ENCODE measurements around the gene MRPL10.

MRPL10 gene

DNA sequence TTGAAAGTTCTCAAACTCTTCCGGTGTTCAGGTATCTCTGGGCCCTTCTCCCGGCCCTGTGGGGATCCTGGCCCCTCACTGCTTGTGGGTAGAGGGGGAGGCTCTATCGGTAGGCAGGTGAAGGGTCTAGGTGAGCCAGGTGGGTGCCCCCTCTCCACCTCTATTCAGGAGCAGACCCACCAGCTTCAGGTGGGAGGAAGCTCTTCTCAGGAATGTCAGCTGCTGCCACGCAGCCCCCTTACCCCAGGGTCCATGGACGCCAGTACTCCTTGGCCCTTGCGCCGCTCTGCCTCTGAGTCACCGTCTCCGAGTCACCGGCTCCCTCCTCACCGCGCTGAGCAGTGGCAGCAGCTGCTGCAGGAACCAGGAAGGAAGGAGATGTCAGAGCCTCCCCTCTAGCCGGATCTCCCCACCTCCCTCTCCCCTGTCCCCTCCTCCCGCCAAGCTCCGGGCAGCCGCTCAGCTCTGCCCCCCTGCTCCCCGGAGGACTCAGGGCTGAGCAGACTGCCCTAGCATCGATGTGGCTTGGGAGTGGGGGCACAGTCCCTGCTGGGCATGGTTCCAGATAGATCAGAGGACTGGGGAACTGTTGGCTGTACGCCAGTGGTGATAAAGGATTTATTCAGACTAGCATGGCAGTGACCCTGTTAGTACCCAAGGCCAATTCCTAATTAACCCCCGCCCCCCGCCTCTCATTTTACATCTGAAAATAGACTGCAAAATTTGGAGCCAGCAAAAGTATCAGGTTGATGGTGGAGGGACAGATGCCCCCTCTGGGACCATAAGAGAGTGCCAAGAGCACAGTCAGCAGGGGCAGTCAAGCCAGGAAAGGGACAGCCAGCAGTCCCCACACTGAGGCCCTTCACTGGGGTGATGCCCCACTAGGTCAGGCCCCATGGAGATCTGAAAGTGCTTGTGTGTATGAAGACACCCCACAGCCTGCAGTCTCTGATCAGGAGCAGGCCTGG is 9.6 kb downstream of the MRPL10 start, which contains the start of gene OSBPL7:
OSBPL7 (minus strand) TSS at position 371 of the 968 bp plus-strand sequence. CDS start 1,516 bp downstream, outside the sequence.
- peaks cover 25% of the 10 kb centered on the region; the same call in 1 of the 2 replicates for H3K36me3 ChIP-seq (ENCODE audit: insufficient read depth, low read length)

DNA sequence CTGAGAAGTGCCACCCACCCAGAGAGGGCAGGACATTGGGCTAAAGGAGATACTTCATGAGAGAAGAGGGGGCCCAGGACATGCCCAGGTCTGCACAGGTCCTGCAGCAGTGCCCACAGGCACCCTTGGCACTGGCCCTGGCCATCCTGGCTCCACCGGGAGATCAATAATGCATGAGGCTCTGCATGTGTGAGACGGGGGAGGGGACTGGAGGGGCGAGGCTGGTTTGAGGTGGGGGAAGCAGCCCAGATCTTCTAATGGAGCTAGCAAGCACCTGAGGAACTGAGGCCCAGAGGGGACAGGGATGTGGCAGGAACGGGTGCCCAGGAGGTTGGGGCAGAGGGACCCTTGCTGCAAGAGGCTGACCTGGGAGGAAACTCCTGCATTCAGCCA is 10.3 kb downstream of the MRPL10 start:
- Histone ChIP-seq H3K9ac (ENCODE audit: low read depth, low read length, poor library complexity, severe bottlenecking) (peak overlapping the region; percentile 78), H3K79me2 (ENCODE audit: insufficient read depth, low read length) (peaks cover 12% of the 10 kb centered on the region; the same call in 1 of the 2 replicates), H3K9me3 (ENCODE audit: insufficient read depth, low read depth, low read length) (no peaks in the 10 kb centered on the region), H3K4me2 (ENCODE audit: low read depth, low read length, poor library complexity, severe bottlenecking) (peak overlapping the region; percentile 95), H3K27me3 (ENCODE audit: insufficient read depth, low read length, poor library complexity, severe bottlenecking) (no peaks in the 10 kb centered on the region), H3K36me3 (ENCODE audit: insufficient read depth, low read length) (peaks cover 19% of the 10 kb centered on the region; the same call in 1 of the 2 replicates), H2AFZ (ENCODE audit: low read length) (no peak overlapping the region), H4K20me1 (ENCODE audit: insufficient read depth, low read length, poor library complexity, severe bottlenecking) (peaks cover 5% of the 10 kb centered on the region), H3K4me1 (ENCODE audit: insufficient read depth, low read length, poor library complexity, severe bottlenecking) (peaks cover 16% of the 10 kb centered on the region), H3K9me2 (replicated peaks; ENCODE audit: low read depth, low read length) (no peaks in the 10 kb centered on the region), H3F3A (ENCODE audit: low read depth) (no peaks in the 10 kb centered on the region), H3K4me3 (ENCODE audit: low read length, poor library complexity, severe bottlenecking) (peak overlapping the region; percentile 81)
- no peak for TF ChIP-seq EZH2phosphoT487 (IDR thresholded peaks at IDR 0.05; ENCODE audit: borderline replicate concordance)
- TF ChIP-seq, protein P1, sequence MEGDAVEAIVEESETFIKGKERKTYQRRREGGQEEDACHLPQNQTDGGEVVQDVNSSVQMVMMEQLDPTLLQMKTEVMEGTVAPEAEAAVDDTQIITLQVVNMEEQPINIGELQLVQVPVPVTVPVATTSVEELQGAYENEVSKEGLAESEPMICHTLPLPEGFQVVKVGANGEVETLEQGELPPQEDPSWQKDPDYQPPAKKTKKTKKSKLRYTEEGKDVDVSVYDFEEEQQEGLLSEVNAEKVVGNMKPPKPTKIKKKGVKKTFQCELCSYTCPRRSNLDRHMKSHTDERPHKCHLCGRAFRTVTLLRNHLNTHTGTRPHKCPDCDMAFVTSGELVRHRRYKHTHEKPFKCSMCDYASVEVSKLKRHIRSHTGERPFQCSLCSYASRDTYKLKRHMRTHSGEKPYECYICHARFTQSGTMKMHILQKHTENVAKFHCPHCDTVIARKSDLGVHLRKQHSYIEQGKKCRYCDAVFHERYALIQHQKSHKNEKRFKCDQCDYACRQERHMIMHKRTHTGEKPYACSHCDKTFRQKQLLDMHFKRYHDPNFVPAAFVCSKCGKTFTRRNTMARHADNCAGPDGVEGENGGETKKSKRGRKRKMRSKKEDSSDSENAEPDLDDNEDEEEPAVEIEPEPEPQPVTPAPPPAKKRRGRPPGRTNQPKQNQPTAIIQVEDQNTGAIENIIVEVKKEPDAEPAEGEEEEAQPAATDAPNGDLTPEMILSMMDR (conservative IDR thresholded peaks at IDR 0.05; ENCODE audit: low read length) = no peak

More for the DNA sequence above, 9.6 kb downstream of the MRPL10 start, which contains the start of gene OSBPL7:
- peak within 1 kb of the TSS; percentile 78 for H3K9ac ChIP-seq (ENCODE audit: low read depth, low read length, poor library complexity, severe bottlenecking)
- H2AFZ ChIP-seq (ENCODE audit: low read length) = peak within 1 kb of the TSS; percentile 83
- peak within 1 kb of the TSS; percentile 81 for H3K4me3 ChIP-seq (ENCODE audit: low read length, poor library complexity, severe bottlenecking)
- H3F3A ChIP-seq (ENCODE audit: low read depth) = no peaks in the 10 kb centered on the region
- TF ChIP-seq, protein P1 (conservative IDR thresholded peaks at IDR 0.05; ENCODE audit: low read length) = peak; percentile 74
- no peak for TF ChIP-seq EZH2phosphoT487 (IDR thresholded peaks at IDR 0.05; ENCODE audit: borderline replicate concordance)
- no peaks in the 10 kb centered on the region for H3K27me3 ChIP-seq (ENCODE audit: insufficient read depth, low read length, poor library complexity, severe bottlenecking)
- H3K4me1 ChIP-seq (ENCODE audit: insufficient read depth, low read length, poor library complexity, severe bottlenecking) = peaks cover 16% of the 10 kb centered on the region
- peaks cover 5% of the 10 kb centered on the region for H4K20me1 ChIP-seq (ENCODE audit: insufficient read depth, low read length, poor library complexity, severe bottlenecking)
- H3K9me3 ChIP-seq (ENCODE audit: insufficient read depth, low read depth, low read length) = no peaks in the 10 kb centered on the region
- H3K4me2 ChIP-seq (ENCODE audit: low read depth, low read length, poor library complexity, severe bottlenecking) = peak within 1 kb of the TSS; percentile 95
- no peaks in the 10 kb centered on the region for H3K9me2 ChIP-seq (replicated peaks; ENCODE audit: low read depth, low read length)
- peaks cover 12% of the 10 kb centered on the region; the same call in 1 of the 2 replicates for H3K79me2 ChIP-seq (ENCODE audit: insufficient read depth, low read length)

DNA sequence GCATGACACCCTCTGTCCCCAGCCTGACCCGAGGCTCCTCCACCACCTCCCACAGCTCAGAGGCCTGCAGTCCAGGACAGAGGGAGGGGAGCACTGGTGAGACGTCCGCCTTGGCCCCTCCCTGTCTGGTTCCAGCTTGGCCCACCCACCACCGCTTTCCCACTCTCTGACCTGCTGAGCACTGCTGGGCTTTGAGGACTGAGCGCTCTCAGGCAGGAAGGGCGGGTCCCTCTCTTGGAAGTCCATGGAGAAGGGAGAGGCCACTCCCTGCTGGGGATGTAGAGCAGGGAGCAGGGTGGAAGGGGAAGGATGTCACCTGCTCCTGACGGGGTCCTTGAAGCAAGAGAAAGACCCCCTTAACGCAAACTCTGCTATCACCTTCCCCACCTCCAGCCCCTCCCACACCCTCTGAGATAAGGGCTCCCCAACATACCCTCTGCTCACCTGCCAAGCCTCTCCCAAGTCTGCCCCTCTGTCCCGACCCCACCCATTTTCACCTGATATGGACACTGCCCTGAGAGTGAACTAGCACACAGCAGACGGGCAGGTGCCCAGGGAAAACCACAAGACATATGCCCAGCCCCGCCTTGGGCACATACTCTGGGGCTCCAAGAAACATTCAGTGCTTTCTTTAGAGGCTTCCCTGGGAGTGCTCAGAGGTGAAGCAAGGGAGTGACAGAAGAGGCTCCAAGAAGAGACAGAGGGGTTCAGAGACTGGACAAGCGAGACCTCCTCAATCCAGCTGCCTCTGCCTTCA is 11.1 kb downstream of the MRPL10 start:
- Histone ChIP-seq H3K4me1 (ENCODE audit: insufficient read depth, low read length, poor library complexity, severe bottlenecking) (peaks cover 16% of the 10 kb centered on the region), H2AFZ (ENCODE audit: low read length) (no peak overlapping the region), H3K9me3 (ENCODE audit: insufficient read depth, low read depth, low read length) (no peaks in the 10 kb centered on the region), H3K4me2 (ENCODE audit: low read depth, low read length, poor library complexity, severe bottlenecking) (peak overlapping the region; percentile 95), H3K36me3 (ENCODE audit: insufficient read depth, low read length) (peaks cover 18% of the 10 kb centered on the region; the same call in 1 of the 2 replicates), H3K9ac (ENCODE audit: low read depth, low read length, poor library complexity, severe bottlenecking) (peak overlapping the region; percentile 78), H3K27me3 (ENCODE audit: insufficient read depth, low read length, poor library complexity, severe bottlenecking) (no peaks in the 10 kb centered on the region), H3K9me2 (replicated peaks; ENCODE audit: low read depth, low read length) (no peaks in the 10 kb centered on the region), H4K20me1 (ENCODE audit: insufficient read depth, low read length, poor library complexity, severe bottlenecking) (peaks cover 5% of the 10 kb centered on the region), H3F3A (ENCODE audit: low read depth) (no peaks in the 10 kb centered on the region), H3K4me3 (ENCODE audit: low read length, poor library complexity, severe bottlenecking) (peak overlapping the region; percentile 81), H3K79me2 (ENCODE audit: insufficient read depth, low read length) (peaks cover 12% of the 10 kb centered on the region; the same call in 1 of the 2 replicates)
- no peak for TF ChIP-seq EZH2phosphoT487 (IDR thresholded peaks at IDR 0.05; ENCODE audit: borderline replicate concordance)
- TF ChIP-seq, protein P1 (conservative IDR thresholded peaks at IDR 0.05; ENCODE audit: low read length) = no peak

Data from Loucy (cell line).